Thyroid gland (tissue), 4 donors: ENCODE results near the gene AGMO. TPM values are rescaled to one million over a fixed set of nuclear protein-coding genes. Genes with fewer than 3 reads are reported as not detected.

ENCODE experiments used
- DNase-seq, 2 donors: peaks; one replicate each; pipeline ENCODE4 v3.0.0-alpha.2; 2019
- H3K27ac ChIP-seq, 3 donors: fragments of 200-600 bp; sonication (generic); 1 replicate in 2 of 3; 2 replicates in 1 of 3; pipeline ENCODE4 v1.5.1; 2016 to 2019; ENCODE audit warnings: mild to moderate bottlenecking in 1 of 3, moderate library complexity in 1 of 3
- H3K27me3 ChIP-seq: fragments of 200-600 bp; sonication (generic); one replicate; pipeline ENCODE4 v1.5.1; 2019
- H3K36me3 ChIP-seq, 2 donors: fragments of 200-600 bp; sonication (generic); one replicate each; pipeline ENCODE4 v1.5.1; 2016 to 2019
- H3K4me1 ChIP-seq, 2 donors: fragments of 200-600 bp; sonication (generic); one replicate each; pipeline ENCODE4 v1.5.1; 2017 to 2019
- H3K4me3 ChIP-seq, 3 donors: fragments of 200-600 bp; sonication (generic); replicated peaks in 1 of 3; 1 replicate in 2 of 3; 2 replicates in 1 of 3; pipeline ENCODE4 v1.5.1; 2016; ENCODE audit warnings: mild to moderate bottlenecking in 1 of 3
- H3K9me3 ChIP-seq: fragments of 200-600 bp; sonication (generic); one replicate; pipeline ENCODE4 v1.5.1; 2017
- POLR2A ChIP-seq, 2 donors: fragments of 450-650 bp; IDR thresholded peaks; one replicate each; pipeline ENCODE4 v1.6.1; 2017; ENCODE audit warnings: antibody characterized with exemption in 2 of 2, mild to moderate bottlenecking in 2 of 2, moderate library complexity in 1 of 2
- WGBS, 2 donors: methylation state at CpG; one replicate each; pipeline ENCODE4 v1.1.5; 2017; 5-methylcytosine and 5-hydroxymethylcytosine counted together
- intact Hi-C: fragments of 100-400 bp; cut with DNase I; formaldehyde crosslinking; loops from one replicate; pipeline ENCODE4 v1.15.1; 2023
- total RNA-seq, 4 donors: library from RNA; depleted of rRNA; stranded (reverse); fragments of >200 nt; gene quantifications; one replicate each; pipeline ENCODE4 v1.2.3, GENCODE V29; 2016
- TF ChIP-seq, protein P1 (sequence below), 6 experiments: fragments of 200-600 bp in 3 of 6; fragments of 450-650 bp in 3 of 6; sonication (generic) in 3 of 6; IDR thresholded peaks; one replicate each; pipeline ENCODE4 v1.5.1; 2016 to 2019; ENCODE audit warnings: antibody characterized with exemption in 6 of 6, mild to moderate bottlenecking in 2 of 6, inconsistent platforms in 1 of 6, moderate library complexity in 1 of 6

AGMO gene
- total RNA-seq, 4 donors from 2014 or later, result 0.83 to 2.0 (median 1.8) TPM

DNA sequence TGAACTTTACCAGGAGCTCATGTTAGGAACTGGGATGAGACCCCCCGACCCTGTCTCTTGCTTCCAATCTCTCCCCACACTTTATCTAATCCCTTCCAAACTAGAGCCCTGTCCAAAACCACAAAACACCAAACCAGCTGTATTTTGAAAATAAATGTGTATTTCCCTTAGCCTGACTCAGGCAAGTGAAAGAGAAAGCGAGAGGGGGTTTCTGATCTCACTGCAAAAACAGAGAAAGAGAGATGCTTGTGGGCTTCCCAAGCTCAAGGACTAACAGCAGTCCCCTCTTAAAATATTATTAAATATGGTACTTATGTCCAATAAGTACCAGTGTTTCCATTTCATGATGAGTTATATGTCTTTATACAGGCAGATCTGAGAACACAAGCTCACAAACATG is 122.0 kb downstream of the AGMO start:
- Histone ChIP-seq H3K36me3 (no peaks in the 10 kb centered on the region), H3K4me1 (no peaks in the 10 kb centered on the region), H3K27me3 (no peaks in the 10 kb centered on the region), H3K4me3 (no peak overlapping the region), H3K27ac (no peak overlapping the region), H3K9me3 (no peaks in the 10 kb centered on the region)
- 61 to 75% methylated on average over 2 of the region's 2 CpGs for WGBS, 2 donors
- intact Hi-C loops, result no loop called here
- no peak for TF ChIP-seq POLR2A (IDR thresholded peaks at IDR 0.05)
- TF ChIP-seq, protein P1, sequence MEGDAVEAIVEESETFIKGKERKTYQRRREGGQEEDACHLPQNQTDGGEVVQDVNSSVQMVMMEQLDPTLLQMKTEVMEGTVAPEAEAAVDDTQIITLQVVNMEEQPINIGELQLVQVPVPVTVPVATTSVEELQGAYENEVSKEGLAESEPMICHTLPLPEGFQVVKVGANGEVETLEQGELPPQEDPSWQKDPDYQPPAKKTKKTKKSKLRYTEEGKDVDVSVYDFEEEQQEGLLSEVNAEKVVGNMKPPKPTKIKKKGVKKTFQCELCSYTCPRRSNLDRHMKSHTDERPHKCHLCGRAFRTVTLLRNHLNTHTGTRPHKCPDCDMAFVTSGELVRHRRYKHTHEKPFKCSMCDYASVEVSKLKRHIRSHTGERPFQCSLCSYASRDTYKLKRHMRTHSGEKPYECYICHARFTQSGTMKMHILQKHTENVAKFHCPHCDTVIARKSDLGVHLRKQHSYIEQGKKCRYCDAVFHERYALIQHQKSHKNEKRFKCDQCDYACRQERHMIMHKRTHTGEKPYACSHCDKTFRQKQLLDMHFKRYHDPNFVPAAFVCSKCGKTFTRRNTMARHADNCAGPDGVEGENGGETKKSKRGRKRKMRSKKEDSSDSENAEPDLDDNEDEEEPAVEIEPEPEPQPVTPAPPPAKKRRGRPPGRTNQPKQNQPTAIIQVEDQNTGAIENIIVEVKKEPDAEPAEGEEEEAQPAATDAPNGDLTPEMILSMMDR (IDR thresholded peaks at IDR 0.05), result no peak
- no peak for DNase-seq

DNA sequence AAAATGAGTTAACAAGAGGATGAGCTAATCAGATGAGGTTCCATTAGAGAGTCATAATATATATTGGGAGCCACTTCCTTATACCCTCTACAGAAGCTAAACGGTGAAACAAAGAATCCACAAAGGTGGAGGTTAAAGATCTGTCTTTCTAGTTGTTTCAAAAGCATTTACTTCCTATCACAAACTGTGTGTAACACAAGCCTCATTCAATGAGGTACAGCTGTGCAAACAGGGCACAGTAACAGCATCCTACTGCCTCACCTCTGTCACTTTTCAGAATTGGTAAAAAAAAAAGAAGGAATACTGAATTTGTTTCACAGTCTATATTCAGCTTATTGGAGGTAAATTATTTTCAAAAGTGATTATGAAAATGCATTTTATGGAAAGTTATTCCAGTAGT is 128.7 kb downstream of the AGMO start:
- Histone ChIP-seq H3K4me3 (no peak overlapping the region), H3K9me3 (no peaks in the 10 kb centered on the region), H3K27me3 (no peaks in the 10 kb centered on the region), H3K27ac (no peak overlapping the region), H3K36me3 (no peaks in the 10 kb centered on the region), H3K4me1 (no peaks in the 10 kb centered on the region)
- intact Hi-C loops, result no loop called here
- WGBS, 2 donors, result 40 to 52% methylated on average over 1 of the region's 1 CpG
- DNase-seq, result no peak
- no peak for TF ChIP-seq POLR2A (IDR thresholded peaks at IDR 0.05)
- TF ChIP-seq, protein P1 (IDR thresholded peaks at IDR 0.05), result no peak

DNA sequence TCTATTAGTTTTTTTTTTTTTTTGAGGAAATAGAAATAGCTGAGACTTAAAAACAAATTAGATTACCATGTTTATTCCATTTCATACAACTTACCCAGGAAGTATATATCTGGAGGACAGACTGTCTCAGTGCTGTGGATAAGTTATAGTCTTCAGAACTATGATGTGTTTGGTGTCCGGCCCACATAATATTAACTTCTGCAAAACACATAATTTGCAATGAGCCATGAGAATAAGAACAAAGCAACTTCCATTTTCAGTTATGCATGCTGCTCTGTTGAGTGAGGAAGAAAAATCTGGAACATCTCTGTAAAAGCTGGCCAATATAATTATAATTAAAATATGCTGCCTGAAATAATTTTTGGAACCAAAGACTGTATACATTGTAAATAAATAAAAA is 130.9 kb downstream of the AGMO start:
- no peaks in the 10 kb centered on the region for H3K27me3 ChIP-seq
- H3K27ac ChIP-seq, result no peak overlapping the region
- DNase-seq, result no peak
- 84 to 88% methylated on average over 1 of the region's 1 CpG for WGBS, 2 donors
- H3K9me3 ChIP-seq, result no peaks in the 10 kb centered on the region
- TF ChIP-seq, protein P1 (IDR thresholded peaks at IDR 0.05), result no peak
- no peak for TF ChIP-seq POLR2A (IDR thresholded peaks at IDR 0.05)
- intact Hi-C loops, result no loop called here
- no peak overlapping the region for H3K4me3 ChIP-seq
- H3K4me1 ChIP-seq, result no peaks in the 10 kb centered on the region
- H3K36me3 ChIP-seq, result no peaks in the 10 kb centered on the region

DNA sequence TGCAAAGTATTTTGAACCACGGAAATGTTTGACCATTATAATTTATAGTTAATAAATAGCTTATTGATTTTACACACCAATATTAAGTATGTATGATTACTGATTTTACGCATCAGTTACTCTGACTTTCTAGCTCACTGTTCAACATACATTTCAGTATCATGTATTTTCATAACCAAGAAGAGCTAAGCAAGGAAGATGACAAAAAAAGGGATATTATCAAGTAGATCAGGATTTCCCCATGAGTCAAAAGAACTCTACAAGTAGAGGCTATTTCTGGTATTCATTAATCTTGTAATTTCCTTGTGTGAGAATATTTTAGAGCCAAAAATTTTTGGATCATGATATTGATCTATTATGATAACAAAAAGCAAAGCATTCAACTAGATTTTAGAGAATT is 131.6 kb downstream of the AGMO start:
- Histone ChIP-seq H3K4me3 (no peak overlapping the region), H3K4me1 (no peaks in the 10 kb centered on the region), H3K9me3 (no peaks in the 10 kb centered on the region), H3K36me3 (no peaks in the 10 kb centered on the region), H3K27me3 (no peaks in the 10 kb centered on the region), H3K27ac (no peak overlapping the region)
- WGBS, 2 donors, result 96 to 97% methylated on average over 2 of the region's 2 CpGs
- intact Hi-C loops, result no loop called here
- no peak for TF ChIP-seq POLR2A (IDR thresholded peaks at IDR 0.05)
- TF ChIP-seq, protein P1 (IDR thresholded peaks at IDR 0.05), result no peak
- no peak for DNase-seq

DNA sequence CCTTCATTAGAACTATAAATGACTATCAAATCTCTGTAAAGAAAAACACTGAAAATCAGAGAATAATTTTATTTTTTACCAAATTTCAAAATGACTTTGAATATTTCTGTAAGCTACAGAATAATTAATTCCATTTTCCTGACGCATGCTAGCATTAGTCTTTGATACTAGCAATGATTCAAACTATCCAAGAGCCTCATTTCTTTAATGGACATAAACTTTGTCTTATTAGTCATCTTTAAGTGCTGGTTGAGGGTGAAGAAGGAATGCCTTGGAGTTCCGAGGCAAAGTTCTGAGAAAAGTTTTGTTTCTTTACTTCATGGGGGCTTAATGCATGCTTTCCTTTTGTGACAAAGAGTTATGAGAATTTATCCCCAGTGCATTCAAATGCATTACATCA is 137.3 kb downstream of the AGMO start:
- TF ChIP-seq POLR2A (IDR thresholded peaks at IDR 0.05), result no peak
- TF ChIP-seq, protein P1 (IDR thresholded peaks at IDR 0.05), result no peak
- no peaks in the 10 kb centered on the region for H3K36me3 ChIP-seq
- no peaks in the 10 kb centered on the region for H3K9me3 ChIP-seq
- no peak overlapping the region for H3K27ac ChIP-seq
- whole genome bisulfite sequencing, 2 donors, result 71 to 75% methylated on average over 2 of the region's 2 CpGs
- no peak overlapping the region for H3K4me3 ChIP-seq
- no peaks in the 10 kb centered on the region for H3K27me3 ChIP-seq
- no peaks in the 10 kb centered on the region for H3K4me1 ChIP-seq
- intact Hi-C loops, result no loop called here
- no peak for DNase-seq
